Left ventricle myocardium inferior (tissue), 1 donor: ENCODE data around the gene RAF1. TPM values are rescaled to one million over a fixed set of nuclear protein-coding genes. Genes with fewer than 3 reads are reported as not detected.

ENCODE experiments used
- DNase-seq: peaks from one replicate; pipeline ENCODE4 v3.0.0-alpha.2; 2020
- H3K27ac ChIP-seq: fragments of 200-600 bp; replicated peaks from 2 replicates; pipeline ENCODE4 v1.8.0; 2021
- H3K27me3 ChIP-seq: fragments of 200-600 bp; 2 replicates; pipeline ENCODE4 v1.8.0; 2021; ENCODE audit warnings: low read depth
- H3K36me3 ChIP-seq: fragments of 200-600 bp; 2 replicates; pipeline ENCODE4 v1.8.0; 2021
- H3K4me1 ChIP-seq: fragments of 200-600 bp; 2 replicates; pipeline ENCODE4 v1.8.0; 2021
- H3K4me3 ChIP-seq: fragments of 200-600 bp; 2 replicates; pipeline ENCODE4 v1.8.0; 2021; ENCODE audit warnings: mild to moderate bottlenecking, moderate library complexity
- H3K9me3 ChIP-seq: fragments of 200-600 bp; replicated peaks from 2 replicates; pipeline ENCODE4 v1.8.0; 2021
- CTCF ChIP-seq: fragments of 200-600 bp; IDR thresholded peaks from 2 replicates; pipeline ENCODE4 v1.8.0; 2021; ENCODE audit warnings: antibody characterized with exemption, mild to moderate bottlenecking, borderline replicate concordance
- intact Hi-C: fragments of 100-400 bp; cut with micrococcal nuclease; formaldehyde crosslinking; loops from one replicate; pipeline ENCODE4 v1.11.0; 2022
- total RNA-seq: library from RNA; stranded (reverse); fragmentation: NEBNext Ultra II Directional; extraction: Animal tissue kit (Norgen Biotek cat#: 25700); gene quantifications from one replicate; pipeline ENCODE4 v1.2.1, GENCODE V29; 2021
- donor health status: DM: no; HTN: yes; CAD: no; lungs with severe emphysema.

Gene RAF1
- total RNA-seq, 1 donor from 2014 or later: 137 TPM

GRCh38 chr3:12585970-12586369 lies 77.9 kb downstream of the RAF1 start:
- Histone ChIP-seq H3K36me3 (peaks cover 92% of the 10 kb centered on the region), H3K27ac (peak overlapping the region; percentile 61)
- intact Hi-C loops: no loop called here

DNA sequence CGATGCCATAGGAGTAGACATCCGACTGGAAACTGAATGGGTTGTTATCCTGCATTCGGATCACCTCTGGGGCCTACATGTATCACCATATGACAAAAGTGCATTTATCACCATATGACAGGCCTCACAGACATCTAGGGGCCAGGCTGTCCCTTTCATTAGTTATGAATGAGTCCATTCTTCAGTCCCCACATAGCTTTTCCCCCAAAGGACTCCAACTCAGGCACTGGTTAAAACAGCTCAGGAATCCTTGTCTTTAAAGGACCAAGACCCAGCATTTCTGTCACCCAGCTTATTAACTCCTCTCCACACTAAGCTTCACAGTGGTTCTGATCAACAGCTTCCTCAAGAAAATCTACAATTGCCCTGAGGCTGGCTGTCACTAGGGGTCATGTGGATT lies 78.7 kb downstream of the RAF1 start:
- Histone ChIP-seq H3K36me3 (peaks cover 92% of the 10 kb centered on the region), H3K4me1 (peaks cover 46% of the 10 kb centered on the region), H3K9me3 (no peaks in the 10 kb centered on the region), H3K27me3 (no peaks in the 10 kb centered on the region), H3K4me3 (no peak overlapping the region), H3K27ac (no peak overlapping the region)
- intact Hi-C loops: no loop called here
- DNase-seq: no peak
- TF ChIP-seq CTCF: no peak

More at GRCh38 chr3:12585970-12586369, 77.9 kb downstream of the RAF1 start:
- DNase-seq: no peak
- no peaks in the 10 kb centered on the region for H3K9me3 ChIP-seq
- H3K4me1 ChIP-seq: peaks cover 50% of the 10 kb centered on the region
- no peak overlapping the region for H3K4me3 ChIP-seq
- no peak for TF ChIP-seq CTCF
- no peaks in the 10 kb centered on the region for H3K27me3 ChIP-seq

DNA sequence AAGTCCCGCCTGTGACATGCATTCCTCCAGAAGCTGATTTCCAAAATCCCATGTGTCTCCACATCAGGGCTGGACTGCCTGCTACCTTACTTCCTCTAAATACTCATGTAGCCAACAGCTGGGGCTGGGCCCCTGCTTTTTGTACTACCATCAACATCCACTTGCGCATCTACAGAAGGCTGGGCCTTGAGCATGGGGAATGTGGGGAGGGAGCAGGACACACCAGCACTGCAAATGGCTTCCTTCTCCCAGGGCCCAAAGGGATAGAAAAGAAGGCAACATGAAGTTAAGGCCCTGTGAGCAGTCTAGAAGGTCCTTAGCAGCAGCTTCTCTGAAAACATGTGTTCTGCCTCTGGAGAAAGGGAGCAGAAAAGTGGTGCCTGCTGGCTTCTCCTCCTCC lies 79.8 kb downstream of the RAF1 start:
- no peak for DNase-seq
- H3K9me3 ChIP-seq: no peaks in the 10 kb centered on the region
- no peak overlapping the region for H3K27ac ChIP-seq
- H3K4me3 ChIP-seq: no peak overlapping the region
- peaks cover 88% of the 10 kb centered on the region for H3K36me3 ChIP-seq
- peaks cover 47% of the 10 kb centered on the region for H3K4me1 ChIP-seq
- no peak for TF ChIP-seq CTCF
- intact Hi-C loops: no loop called here
- H3K27me3 ChIP-seq: no peaks in the 10 kb centered on the region

DNA sequence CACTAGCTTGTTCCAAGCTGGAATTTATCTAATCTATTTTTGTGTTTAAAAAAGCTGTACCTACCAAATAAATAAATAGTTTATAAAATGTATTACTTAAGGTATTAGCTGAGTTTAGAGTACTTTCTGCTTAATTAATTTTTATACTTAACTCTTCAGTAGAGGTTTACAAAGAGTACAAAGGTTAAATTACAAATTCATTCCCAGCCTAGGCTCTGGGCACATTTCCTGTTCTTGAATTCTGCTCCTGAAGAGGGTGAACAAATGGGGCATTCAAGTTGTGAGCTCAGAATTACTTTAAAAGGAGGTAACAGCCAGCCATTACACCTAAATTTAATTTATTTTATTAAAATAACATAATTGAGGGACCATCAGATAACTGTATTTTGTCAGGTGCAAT lies 80.6 kb downstream of the RAF1 start:
- Histone ChIP-seq H3K4me3 (no peak overlapping the region), H3K9me3 (no peaks in the 10 kb centered on the region), H3K36me3 (peaks cover 88% of the 10 kb centered on the region), H3K27ac (peak overlapping the region; percentile 20), H3K4me1 (peaks cover 39% of the 10 kb centered on the region), H3K27me3 (no peaks in the 10 kb centered on the region)
- intact Hi-C loops: no loop called here
- no peak for DNase-seq
- no peak for TF ChIP-seq CTCF

GRCh38 chr3:12582730-12583129 lies 81.2 kb downstream of the RAF1 start:
- no peak for TF ChIP-seq CTCF
- H3K36me3 ChIP-seq: peaks cover 87% of the 10 kb centered on the region
- H3K27ac ChIP-seq: peak overlapping the region; percentile 32
- no peak overlapping the region for H3K4me3 ChIP-seq
- no peaks in the 10 kb centered on the region for H3K27me3 ChIP-seq
- intact Hi-C loops: no loop called here
- H3K4me1 ChIP-seq: peaks cover 34% of the 10 kb centered on the region
- no peaks in the 10 kb centered on the region for H3K9me3 ChIP-seq
- DNase-seq: no peak

DNA sequence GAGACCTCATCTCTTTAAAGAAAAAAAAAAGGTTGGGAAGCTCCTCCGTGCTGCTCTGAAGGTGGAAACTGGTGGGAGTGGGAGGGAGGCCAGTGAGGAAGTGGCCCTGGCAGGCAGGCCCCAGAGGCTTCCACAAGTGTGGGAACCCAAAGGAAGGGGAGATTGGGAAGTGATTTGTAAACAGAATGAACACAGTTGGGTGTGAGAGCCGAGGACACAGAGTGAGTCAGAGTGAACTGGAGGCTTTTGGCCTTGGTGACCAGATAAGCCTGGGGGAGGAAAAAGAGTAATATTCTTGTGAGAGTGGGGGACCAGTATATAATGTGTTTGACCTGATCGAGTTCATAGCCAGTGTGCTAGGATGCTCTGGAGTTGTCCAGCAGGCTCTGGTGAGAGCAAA lies 84.0 kb downstream of the RAF1 start:
- Histone ChIP-seq H3K27me3 (no peaks in the 10 kb centered on the region), H3K4me3 (no peak overlapping the region), H3K27ac (peak overlapping the region; percentile 19), H3K4me1 (peaks cover 25% of the 10 kb centered on the region), H3K36me3 (peaks cover 91% of the 10 kb centered on the region), H3K9me3 (no peaks in the 10 kb centered on the region)
- TF ChIP-seq CTCF: no peak
- DNase-seq: no peak
- intact Hi-C loops: no loop called here
